ENCODE data around the gene ARAF. TPM values are rescaled to one million over a fixed set of nuclear protein-coding genes. Genes with fewer than 3 reads are reported as not detected.

ARAF gene
- total and polyA plus RNA-seq, 2 of the 13 experiments (the other 11 are each of a cell fraction or from before 2014, with no cell fraction given) = 18.0 to 33.1 TPM

GRCh38 chrX:47587906-47588735 is 27.1 kb downstream of the ARAF start (continued):
- no peak for TF ChIP-seq PBX2 (CRISPR knock-in tag; IDR thresholded peaks at IDR 0.05)
- no peak for TF ChIP-seq NCOR1 (IDR thresholded peaks at IDR 0.05; ENCODE audit: borderline replicate concordance, low read length)
- no peak for TF ChIP-seq TBX3 (IDR thresholded peaks at IDR 0.05; ENCODE audit: borderline replicate concordance)
- no peak for TF ChIP-seq NKX3-1 (CRISPR knock-in tag; IDR thresholded peaks at IDR 0.05)
- TF ChIP-seq YY1 (IDR thresholded peaks at IDR 0.05; ENCODE audit: insufficient read depth, insufficient replicate concordance, low read depth, low read length) = no peak

GRCh38 chrX:47590984-47591383 is 30.0 kb downstream of the ARAF start:
- no peak for TF ChIP-seq ZNF615 (CRISPR knock-in tag; IDR thresholded peaks at IDR 0.05; ENCODE audit: borderline replicate concordance)
- TF ChIP-seq MEF2D (CRISPR knock-in tag; IDR thresholded peaks at IDR 0.05) = no peak
- TF ChIP-seq, protein P1, sequence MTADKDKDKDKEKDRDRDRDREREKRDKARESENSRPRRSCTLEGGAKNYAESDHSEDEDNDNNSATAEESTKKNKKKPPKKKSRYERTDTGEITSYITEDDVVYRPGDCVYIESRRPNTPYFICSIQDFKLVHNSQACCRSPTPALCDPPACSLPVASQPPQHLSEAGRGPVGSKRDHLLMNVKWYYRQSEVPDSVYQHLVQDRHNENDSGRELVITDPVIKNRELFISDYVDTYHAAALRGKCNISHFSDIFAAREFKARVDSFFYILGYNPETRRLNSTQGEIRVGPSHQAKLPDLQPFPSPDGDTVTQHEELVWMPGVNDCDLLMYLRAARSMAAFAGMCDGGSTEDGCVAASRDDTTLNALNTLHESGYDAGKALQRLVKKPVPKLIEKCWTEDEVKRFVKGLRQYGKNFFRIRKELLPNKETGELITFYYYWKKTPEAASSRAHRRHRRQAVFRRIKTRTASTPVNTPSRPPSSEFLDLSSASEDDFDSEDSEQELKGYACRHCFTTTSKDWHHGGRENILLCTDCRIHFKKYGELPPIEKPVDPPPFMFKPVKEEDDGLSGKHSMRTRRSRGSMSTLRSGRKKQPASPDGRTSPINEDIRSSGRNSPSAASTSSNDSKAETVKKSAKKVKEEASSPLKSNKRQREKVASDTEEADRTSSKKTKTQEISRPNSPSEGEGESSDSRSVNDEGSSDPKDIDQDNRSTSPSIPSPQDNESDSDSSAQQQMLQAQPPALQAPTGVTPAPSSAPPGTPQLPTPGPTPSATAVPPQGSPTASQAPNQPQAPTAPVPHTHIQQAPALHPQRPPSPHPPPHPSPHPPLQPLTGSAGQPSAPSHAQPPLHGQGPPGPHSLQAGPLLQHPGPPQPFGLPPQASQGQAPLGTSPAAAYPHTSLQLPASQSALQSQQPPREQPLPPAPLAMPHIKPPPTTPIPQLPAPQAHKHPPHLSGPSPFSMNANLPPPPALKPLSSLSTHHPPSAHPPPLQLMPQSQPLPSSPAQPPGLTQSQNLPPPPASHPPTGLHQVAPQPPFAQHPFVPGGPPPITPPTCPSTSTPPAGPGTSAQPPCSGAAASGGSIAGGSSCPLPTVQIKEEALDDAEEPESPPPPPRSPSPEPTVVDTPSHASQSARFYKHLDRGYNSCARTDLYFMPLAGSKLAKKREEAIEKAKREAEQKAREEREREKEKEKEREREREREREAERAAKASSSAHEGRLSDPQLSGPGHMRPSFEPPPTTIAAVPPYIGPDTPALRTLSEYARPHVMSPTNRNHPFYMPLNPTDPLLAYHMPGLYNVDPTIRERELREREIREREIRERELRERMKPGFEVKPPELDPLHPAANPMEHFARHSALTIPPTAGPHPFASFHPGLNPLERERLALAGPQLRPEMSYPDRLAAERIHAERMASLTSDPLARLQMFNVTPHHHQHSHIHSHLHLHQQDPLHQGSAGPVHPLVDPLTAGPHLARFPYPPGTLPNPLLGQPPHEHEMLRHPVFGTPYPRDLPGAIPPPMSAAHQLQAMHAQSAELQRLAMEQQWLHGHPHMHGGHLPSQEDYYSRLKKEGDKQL (CRISPR knock-in tag; IDR thresholded peaks at IDR 0.05; ENCODE audit: low read depth) = no peak
- TF ChIP-seq CERS6 (CRISPR knock-in tag; IDR thresholded peaks at IDR 0.05) = no peak
- TF ChIP-seq ZNF263 (CRISPR knock-in tag; IDR thresholded peaks at IDR 0.05) = no peak
- no peak for TF ChIP-seq ZNF674 (CRISPR knock-in tag; IDR thresholded peaks at IDR 0.05; ENCODE audit: low read depth)
- Histone ChIP-seq H3K9me3 (ENCODE audit: low read length) (no peaks in the 10 kb centered on the region), H3K9ac (ENCODE audit: insufficient read depth, low read depth, low read length) (no peak overlapping the region), H3K36me3 (replicated peaks in 1 of 2; ENCODE audit: control insufficient read depth in 1 of 2, insufficient read depth in 2 of 2, low read length in 2 of 2) (no peaks in the 10 kb centered on the region), H3K27ac (ENCODE audit: extremely low read length, insufficient read depth, low read length) (no peak overlapping the region), H4K20me1 (ENCODE audit: insufficient read depth, low read length) (no peaks in the 10 kb centered on the region), H2AFZ (ENCODE audit: low read length) (no peak overlapping the region), H3K4me1 (ENCODE audit: insufficient read depth, low read length) (no peaks in the 10 kb centered on the region), H3K27me3 (ENCODE audit: control insufficient read depth in 1 of 2, insufficient read depth in 2 of 2, low read length in 2 of 2) (no peaks in the 10 kb centered on the region; a peak in 1 of 5 replicates), H3K4me2 (ENCODE audit: low read depth, low read length) (no peak overlapping the region), H3K4me3 (replicated peaks in 1 of 3; ENCODE audit: insufficient read depth in 1 of 3, low read depth in 2 of 3, low read length in 3 of 3) (no peak overlapping the region), H3K79me2 (ENCODE audit: insufficient read depth, low read length) (no peaks in the 10 kb centered on the region)
- no TSS peak for BruUV-seq (replicated peaks)
- ChIA-PET CTCF (ENCODE audit: low intra/inter-chr PET ratio, low total read pairs) (no interaction called here), POLR2A (no interaction called here)
- ATAC-seq = no peak
- intact Hi-C loops (cut with micrococcal nuclease; ENCODE audit: unreplicated experiment) (no loop called here), in situ Hi-C loops (cut with HindIII; ENCODE audit: extremely low pct_ligation_motif_present, low pct_unique_long_range_greater_than_20kb) (no loop called here)
- FAIRE-seq = no peak
- DNase-seq (ENCODE audit: low spot score) = no peak
- 14% methylated on average over 3 of the region's 5 CpGs for WGBS (ENCODE audit: low lambda C conversion rate)
